MV-4-11 (cell line): ENCODE results near the gene DIS3.
A peak's percentile ranks its signal among the peaks of the same experiment; 100 is the strongest.
"Not testable (repeated sequence)": the region's sequence is repeated elsewhere in the genome, so short reads cannot be mapped to it uniquely, and the experiment has no call there.

Source experiments
- DNase-seq: peaks from one replicate; lab custom pipeline; 2025; lab: John Stamatoyannopoulos, UW

Gene DIS3

GRCh38 chr13:72781451-72782439 is at the start of gene DIS3, which contains the start of gene PIBF1:
TSS of gene DIS3 (minus strand) at chr13:72781900. CDS start at chr13:72781832, 68 bp downstream.
TSS of gene PIBF1 (plus strand) at chr13:72782133. CDS start at chr13:72783470, 1,337 bp downstream.
- DNase-seq, result peak; percentile 98

GRCh38 chr13:72823724-72824123 is 42.0 kb upstream of the DIS3 start:
- peak; percentile 22 for DNase-seq

GRCh38 chr13:72823081-72823480 is 41.4 kb upstream of the DIS3 start:
- DNase-seq, result no peak

- DNase-seq, result no peak
Measured at GRCh38 chr13:72820898-72821279, 39.2 kb upstream of the DIS3 start.

- no peak for DNase-seq
Measured at GRCh38 chr13:72820156-72820897, 38.6 kb upstream of the DIS3 start.

GRCh38 chr13:72808917-72809500 is 27.3 kb upstream of the DIS3 start:
- no peak for DNase-seq

- DNase-seq, result not testable (repeated sequence)
Measured at GRCh38 chr13:72806514-72806913, 24.8 kb upstream of the DIS3 start.

GRCh38 chr13:72805676-72806346 is 24.1 kb upstream of the DIS3 start:
- peak; percentile 81 for DNase-seq

- DNase-seq, result no peak
Measured at GRCh38 chr13:72804301-72804700, 22.6 kb upstream of the DIS3 start.

- no peak for DNase-seq
Measured at GRCh38 chr13:72798817-72799216, 17.1 kb upstream of the DIS3 start.

- DNase-seq, result no peak
Measured at GRCh38 chr13:72792640-72793039, 10.9 kb upstream of the DIS3 start.

- DNase-seq, result peak; percentile 38
Measured at GRCh38 chr13:72788831-72789230, 7.1 kb upstream of the DIS3 start.

- DNase-seq, result not testable (repeated sequence)
Measured at GRCh38 chr13:72784679-72785078, 3.0 kb upstream of the DIS3 start.

- no peak for DNase-seq
Measured at GRCh38 chr13:72782717-72783116, 1.0 kb upstream of the DIS3 start.

GRCh38 chr13:72774019-72774418 is 7.7 kb downstream of the DIS3 start:
- no peak for DNase-seq

GRCh38 chr13:72763411-72763810 is 18.3 kb downstream of the DIS3 start:
- DNase-seq, result no peak

- DNase-seq, result no peak
Measured at GRCh38 chr13:72760189-72760588, 21.5 kb downstream of the DIS3 start.

- DNase-seq, result no peak
Measured at GRCh38 chr13:72757792-72758535, 23.7 kb downstream of the DIS3 start.

- no peak for DNase-seq
Measured at GRCh38 chr13:72754111-72754510, 27.6 kb downstream of the DIS3 start.

GRCh38 chr13:72751220-72751619 is 30.5 kb downstream of the DIS3 start:
- no peak for DNase-seq

- DNase-seq, result no peak
Measured at GRCh38 chr13:72745260-72745659, 36.4 kb downstream of the DIS3 start.
